Measurements from ENCODE around the gene CETP.
"Not testable (repeated sequence)": the region's sequence is repeated elsewhere in the genome, so short reads cannot be mapped to it uniquely, and the experiment has no call there.

CETP gene

DNA sequence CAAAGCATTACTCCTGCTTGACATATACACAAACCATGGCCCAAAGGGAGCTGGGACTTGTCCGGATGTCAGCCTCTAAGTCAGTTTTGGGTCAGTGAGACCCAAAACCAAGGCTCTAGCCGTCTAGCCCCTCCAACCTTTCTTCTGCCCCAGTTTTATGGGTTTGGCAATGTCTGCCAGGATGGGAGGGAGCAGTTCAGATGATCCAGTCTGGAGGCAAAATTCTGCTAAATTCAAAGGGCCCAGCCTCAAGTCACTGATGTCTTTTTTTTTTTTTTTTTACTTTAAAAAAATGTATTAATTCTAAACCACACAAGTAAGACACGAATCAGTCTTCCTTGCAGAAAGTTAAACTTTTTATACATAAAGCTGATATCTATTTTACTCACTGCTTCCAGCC lies 36.2 kb downstream of the CETP start:
- DNase-seq (ENCODE audit: low read depth in 2 of 2): no peak

DNA sequence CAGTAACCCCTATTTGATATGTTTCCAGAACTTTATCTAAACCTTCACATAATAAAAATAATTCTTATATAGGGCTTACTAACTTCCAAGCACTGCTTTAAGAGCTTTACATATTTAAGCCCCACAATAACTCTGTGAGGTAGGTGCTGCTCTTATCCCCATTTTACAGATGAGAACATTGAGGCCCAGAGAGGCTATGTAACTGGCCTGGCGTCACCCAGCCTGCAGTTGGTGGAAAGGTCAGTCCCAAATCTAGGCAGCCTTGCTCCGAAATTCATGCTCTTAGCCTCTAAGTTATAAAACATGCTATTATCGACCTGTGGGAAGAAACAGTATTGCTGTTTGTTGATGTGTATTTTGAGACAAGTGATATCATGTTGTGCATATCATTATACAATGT lies 36.6 kb downstream of the CETP start:
- no peak for DNase-seq (ENCODE audit: low read depth in 2 of 2)

DNA sequence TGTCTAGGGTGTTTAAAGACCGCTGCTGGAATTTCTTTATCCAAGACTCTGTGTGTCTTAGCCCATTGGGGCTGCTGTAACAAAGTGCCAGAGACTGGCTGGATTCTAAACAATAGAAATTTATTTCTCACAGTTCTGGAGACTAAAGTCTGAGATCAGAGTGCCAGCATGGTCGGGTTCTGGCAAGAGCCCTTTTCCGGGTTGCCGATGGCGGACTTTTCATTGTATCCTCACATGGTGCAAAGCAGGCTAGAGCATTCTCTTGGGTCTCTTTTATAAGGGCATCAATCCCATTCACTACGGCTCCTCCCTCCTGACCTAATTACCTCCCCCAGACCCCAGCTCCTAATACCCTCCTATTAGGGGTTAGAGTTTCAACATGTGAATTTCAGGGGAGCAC lies 37.1 kb downstream of the CETP start:
- no peak for DNase-seq (ENCODE audit: low read depth in 2 of 2)

DNA sequence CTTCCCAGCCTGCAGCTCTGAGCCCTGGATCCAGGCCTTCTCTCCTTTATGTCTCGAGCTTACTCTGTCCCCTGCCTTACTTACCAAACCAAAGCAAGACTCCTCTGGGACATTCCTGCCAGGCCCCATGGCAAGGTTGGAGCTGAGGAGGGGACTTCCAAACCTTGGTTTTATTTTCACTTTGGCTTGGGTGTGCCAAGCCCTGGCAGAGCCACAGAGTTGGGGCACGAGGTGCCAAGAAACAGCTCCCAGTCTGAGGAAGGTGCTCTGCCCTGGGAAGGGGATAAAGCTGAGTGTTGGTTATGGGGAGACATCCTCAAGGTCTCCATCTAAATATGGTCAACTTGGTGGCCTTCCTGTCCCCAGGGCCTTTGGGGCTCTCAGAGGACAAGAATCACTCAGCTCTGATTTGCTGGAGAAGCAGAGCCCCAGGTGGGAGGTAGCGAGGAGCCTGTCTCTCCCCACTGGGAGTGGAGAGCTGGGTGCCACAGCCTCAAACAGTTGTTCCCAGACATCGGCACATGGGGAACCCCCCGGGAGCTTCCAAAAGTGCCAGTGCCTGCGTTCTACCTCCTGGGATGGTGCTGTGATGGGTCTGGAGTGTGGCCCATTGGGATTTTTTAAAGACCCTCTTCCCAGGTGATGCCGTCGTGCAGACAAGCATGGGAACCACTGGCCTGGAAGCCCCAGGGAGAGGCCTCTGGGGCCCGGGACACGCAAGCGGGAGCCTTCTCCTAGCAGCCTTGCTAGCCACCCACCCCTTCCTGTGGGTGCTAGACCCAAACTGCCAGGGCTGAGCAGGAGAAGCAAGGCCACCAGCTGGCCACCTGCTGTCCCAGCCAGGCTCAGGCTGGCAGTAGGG lies 37.9 kb downstream of the CETP start:
- no peak for DNase-seq (ENCODE audit: low read depth in 2 of 2)

DNA sequence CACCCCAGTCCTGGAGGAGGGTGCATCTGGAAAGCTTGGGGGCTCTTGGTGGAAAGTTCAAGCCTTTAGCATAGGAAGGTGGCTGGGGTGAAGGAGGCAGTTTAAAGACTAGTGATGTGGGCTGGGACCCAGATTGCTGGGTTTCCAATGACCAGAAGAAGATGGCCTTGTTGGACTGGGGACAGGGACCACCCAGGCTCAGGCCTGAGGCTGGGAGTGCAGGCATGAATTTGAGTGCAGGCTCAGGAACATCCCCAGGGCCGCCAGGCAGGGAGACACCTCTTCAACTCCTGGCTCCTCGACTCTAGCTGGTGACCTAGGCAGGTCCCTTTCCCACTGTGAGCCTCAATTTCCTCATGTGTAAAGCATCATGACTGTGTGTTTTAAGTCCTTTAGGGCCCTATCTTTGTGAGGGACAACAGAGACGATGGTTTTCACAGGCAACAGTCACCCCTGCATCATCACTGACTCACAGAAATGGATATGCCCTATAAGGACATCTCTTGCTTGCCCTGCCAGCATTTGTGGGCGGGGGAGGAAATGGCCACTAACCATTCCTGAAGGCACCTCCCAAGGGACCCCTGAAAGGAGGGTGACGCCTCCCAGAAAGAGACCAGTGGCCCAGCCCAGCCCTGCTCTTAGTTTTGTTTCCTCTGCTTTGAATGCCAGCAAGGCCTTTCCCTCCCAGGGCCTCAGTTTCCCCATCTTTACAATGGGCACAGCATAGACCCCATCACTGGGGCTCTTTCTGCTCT lies 38.7 kb downstream of the CETP start:
- DNase-seq (ENCODE audit: low read depth in 2 of 2): no peak

DNA sequence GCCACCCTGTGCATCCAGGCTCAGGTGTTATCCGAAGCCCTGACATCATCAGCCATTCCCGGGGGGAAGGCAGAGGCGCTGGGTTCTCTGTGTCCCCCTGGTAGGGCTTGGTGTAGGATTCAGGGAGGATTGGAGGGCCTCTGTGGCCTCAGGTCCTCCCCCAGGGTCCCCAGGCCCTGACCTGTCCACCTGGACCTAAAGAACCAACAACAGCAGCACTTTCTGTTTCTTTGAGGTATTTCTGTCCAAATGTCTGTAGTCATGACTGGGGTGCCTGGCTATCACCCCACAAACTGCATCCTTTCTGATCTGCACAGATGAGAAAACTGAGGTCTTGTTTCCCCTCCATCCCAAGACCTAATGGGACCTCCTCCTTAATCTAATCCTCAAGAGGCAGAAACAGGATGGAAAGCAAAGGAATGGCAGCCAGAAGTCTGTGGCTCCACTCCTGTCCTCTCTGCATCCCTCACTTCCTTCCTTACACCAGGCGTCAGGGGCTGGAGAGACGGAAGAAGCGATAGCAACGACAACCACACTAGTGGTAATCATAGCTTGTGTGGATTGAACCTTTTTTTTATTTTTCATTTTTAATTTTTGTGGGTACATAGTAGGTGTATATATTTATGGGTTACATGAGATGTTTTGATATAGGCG lies 39.4 kb downstream of the CETP start:
- no peak for DNase-seq (ENCODE audit: low read depth in 2 of 2)

DNA sequence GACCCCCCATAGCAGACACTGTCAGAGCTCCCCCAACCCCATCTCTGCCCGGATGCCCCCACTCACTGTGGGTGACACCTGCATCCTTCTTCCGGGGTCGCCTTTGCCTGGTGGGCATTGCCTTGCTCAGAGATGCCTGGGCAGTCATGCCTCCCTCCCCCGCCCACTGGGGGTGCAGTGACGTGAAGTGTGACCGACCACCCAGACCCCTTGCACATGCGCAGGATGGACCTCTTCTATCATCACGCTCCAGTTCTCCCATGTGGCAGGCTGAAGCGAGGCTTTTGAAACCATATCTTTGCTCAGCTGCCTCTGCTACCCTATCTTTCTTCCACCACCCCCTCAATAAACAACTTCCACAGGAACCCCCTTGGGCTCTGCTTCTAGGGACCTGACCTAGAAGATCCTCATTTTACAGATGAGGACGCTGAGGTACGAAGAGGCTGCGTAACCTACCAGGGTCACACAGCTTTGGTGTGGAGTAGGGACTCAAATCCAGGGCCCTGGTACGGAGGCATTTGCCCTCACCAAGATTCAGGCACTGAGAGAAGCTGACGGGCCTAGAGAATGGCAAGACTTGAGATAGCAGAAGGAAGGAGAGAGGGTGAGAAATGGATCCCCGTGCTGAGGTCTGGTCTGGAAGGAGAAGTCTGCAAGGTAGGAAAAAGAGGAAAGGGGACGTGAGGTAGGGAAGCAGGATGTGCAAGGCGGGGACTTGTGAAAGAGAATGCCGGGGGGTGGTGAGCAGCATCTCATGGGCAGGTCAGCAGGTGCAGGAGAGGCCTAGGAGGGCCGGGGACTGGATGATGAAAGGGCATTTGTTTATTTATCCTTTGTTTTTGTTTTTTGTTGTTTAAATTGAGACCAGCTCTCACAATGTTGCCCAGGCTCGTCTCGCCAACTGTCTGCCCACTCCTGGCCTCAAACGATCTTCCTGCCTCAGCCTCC lies 42.0 kb downstream of the CETP start:
- DNase-seq (ENCODE audit: low read depth in 2 of 2): no peak

DNA sequence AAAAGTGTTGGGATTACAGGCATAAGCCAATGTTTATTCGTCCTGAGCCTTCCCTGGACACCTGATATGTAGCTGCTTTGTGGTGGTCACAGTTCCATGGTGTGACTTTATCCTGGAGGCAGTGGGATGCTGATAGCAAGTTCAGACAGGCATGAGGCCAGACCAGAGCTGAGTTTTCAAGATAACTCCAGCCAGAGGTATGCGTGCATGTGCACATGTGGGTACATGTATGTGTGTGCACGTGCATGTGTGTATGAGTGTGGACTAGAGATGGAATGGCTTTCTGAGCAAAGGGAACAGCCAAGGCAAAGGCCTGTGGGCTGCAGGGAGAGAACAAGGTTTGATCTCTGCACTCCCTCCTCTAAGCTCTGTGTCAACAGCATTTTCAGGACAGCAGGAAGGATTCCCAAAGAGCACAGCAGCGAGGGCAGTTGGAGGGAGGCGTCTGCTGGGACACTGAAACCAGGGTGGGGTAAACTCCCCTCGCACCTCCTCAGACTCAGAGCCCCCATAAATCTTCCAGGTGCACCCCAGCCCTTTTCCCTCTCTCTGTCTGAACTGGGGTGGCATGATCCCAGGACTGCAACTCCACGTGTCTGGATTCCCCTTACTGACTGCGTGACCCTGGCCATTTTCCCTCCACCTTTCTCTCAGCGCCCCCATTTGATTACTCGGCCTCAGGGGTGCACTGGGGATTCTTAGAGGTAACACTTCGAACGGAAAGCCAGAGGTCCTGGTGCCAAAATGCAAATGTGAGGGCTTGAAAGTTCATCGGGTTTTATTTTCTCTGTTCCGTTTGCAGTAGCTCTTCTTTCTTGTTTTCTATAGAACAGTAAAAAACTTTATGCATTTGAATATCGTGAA lies 42.9 kb downstream of the CETP start:
- DNase-seq (ENCODE audit: low read depth in 2 of 2): no peak

DNA sequence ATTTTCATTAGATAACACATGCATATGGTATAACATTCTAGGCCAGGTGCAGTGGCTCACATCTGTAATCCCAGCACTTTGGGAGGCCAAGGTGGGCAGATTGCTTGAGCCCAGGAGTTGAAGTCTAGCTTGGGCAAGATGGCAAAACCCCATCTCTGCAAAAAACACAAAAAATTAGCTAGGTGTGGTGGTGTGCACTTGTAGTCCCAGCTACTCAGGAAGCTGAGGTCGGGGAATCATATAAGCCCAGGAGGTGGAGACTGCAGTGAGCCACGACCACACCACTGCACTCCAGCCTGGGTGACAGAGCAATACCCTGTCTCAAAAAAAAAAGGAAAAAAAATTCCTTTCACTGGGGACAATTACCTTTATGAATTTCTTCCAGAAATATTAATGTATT lies 43.8 kb downstream of the CETP start:
- not testable (repeated sequence) for DNase-seq (ENCODE audit: low read depth in 2 of 2)

DNA sequence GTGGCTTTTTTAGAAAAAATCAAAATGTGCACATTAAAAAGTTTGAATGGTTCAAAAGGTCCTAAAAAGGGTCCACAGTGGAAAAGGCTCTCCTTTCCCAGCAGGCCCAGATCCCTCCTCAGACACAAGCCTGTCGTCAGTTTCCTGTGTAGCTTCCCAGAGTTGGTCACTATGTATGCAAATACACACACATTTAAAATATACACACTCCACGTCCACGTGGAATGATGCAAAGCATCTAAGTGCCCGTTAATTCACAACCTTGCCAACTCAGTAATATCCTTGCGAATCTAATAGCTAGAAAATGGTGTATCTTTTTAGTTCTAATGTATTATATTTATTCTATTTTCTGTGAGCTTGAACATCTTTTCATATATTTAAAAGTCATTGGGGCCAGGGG lies 45.3 kb downstream of the CETP start:
- DNase-seq (ENCODE audit: low read depth in 2 of 2): no peak

DNA sequence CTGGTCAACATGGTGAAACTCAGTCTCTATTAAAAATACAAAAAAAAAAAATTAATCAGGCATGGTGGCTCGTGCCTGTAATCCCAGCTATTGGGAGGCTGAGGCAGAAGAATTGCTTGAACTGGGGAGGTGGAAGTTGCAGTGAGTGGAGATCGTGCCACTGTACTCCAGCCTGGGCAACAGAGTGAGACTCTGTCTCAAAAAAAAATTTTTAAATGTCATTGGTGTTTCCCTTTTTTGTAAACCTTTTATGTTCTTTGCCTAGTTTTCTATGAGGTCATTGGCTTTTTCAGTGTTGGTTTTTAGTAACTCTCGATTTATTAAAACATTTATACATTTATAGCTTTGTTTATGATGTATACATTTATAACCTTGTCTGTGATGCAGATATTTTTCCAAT lies 45.8 kb downstream of the CETP start:
- DNase-seq (ENCODE audit: low read depth in 2 of 2): no peak

DNA sequence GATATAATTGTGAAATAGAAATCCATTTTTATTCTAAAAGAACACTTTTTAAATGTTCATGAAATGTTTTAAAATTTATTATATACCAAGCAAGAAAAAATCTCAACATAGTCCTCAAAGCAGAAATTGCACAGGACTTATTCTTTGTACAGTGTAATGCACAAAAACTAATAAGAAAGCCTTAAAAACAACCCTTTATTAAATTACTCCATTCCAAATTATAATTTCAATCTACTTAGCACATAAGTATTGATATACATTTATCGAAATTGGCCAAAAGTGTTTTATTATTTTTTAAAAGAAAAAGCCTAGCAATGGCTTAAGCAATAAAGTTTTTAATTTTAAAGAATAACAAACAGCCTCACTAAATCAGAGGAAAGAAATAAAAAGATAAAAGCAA lies 46.7 kb downstream of the CETP start:
- no peak for DNase-seq (ENCODE audit: low read depth in 2 of 2)

DNA sequence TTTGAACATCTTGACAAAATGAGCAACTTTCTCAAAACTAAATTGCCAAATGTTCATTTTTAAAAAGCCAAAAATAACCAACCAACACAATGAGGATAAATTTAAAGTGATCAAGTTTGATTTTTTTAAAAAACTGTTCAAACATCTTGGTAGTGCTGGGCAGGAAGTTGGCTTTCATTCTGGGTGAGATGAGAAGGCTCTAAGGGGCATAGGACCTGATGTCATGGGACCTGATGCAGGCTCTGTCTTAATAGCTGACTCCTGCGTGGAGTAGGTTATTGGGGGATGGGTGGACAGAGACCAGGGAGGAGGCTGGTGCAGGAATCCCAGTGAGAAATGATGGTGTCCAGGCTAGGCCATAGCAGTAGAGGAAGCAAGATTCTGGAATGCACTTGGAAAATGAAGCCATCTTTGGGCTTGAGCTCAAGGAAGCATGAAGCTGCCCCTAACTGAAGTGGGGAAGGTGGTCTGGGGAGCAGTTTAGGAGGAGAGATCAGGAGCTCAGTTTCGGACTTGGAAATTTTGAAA lies 48.0 kb downstream of the CETP start:
- no peak for DNase-seq (ENCODE audit: low read depth in 2 of 2)

DNA sequence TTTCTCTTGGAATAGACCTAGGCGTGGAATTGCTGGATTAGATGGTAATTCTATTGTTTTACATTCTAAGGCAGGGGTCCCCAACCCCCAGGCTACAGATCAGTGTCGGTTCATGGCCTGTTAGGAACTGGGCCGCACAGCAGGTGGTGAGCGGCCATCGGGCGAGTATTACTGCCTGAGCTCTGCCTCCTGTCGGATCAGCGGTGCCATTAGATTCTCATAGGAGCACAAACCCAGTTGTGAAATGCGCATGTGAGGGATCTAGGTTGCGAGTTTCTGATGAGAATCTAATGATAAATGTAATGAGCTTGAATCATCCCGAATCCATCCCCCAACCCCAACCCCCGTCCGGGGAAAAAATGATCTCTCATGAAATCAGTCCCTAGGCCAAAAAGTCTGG lies 50.6 kb downstream of the CETP start:
- no peak for DNase-seq (ENCODE audit: low read depth in 2 of 2)

DNA sequence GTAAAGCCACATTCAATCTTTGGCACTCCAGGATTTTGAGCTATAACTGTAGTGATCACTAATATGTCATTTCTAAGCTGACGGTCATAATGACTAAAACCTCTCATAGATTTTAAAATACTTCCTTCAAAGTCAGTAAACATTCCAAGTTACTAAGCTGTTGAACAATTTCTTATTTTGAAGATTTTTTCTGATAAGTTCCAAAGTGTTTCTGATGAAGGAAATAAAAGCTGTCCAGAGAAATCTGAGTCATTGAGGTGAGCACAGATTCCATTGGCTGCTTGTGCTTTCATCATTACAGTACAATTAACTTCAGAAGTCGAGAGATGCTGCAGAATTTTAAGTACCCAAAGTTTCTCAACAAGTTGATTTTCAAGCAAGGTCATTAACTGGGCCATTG lies 51.5 kb downstream of the CETP start:
- DNase-seq (ENCODE audit: low read depth in 2 of 2): no peak

DNA sequence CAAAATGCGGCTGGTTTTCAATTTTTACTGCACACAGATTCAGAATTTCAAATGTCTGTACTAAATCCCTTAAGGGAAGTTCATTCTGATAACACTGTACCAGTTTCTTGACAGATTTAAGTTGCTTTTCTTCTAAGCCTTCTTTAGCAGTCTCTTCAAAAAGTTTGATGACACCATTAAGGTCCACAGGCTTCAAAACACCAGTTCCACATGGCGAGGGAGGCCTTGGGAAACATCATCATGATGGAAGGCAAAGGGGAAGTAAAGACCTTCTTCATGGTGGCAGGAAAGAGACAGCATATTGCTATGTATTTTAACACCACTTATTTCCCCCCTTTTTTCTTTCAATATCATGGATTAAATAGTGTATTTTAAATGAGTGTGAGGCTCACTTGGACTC lies 52.2 kb downstream of the CETP start:
- no peak for DNase-seq (ENCODE audit: low read depth in 2 of 2)

DNA sequence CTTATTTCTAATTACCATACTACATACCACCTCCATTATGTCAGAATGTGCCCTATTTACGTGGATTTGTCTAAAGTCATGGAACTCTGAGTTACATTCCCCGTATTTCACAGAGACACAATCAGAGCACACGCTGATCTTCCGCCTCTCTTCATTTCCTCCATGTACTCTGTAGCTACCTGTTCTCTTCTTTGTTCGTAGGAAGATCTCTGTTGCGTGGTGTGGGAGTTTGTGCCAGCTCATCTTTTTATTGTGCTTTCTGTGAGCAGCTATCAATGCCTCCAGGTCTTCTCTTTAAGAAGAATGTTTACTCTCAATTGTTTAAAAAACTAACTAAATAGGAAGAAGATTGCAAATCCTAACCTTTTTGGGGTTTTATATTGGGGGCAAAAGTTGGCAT lies 54.6 kb downstream of the CETP start:
- no peak for DNase-seq (ENCODE audit: low read depth in 2 of 2)

DNA sequence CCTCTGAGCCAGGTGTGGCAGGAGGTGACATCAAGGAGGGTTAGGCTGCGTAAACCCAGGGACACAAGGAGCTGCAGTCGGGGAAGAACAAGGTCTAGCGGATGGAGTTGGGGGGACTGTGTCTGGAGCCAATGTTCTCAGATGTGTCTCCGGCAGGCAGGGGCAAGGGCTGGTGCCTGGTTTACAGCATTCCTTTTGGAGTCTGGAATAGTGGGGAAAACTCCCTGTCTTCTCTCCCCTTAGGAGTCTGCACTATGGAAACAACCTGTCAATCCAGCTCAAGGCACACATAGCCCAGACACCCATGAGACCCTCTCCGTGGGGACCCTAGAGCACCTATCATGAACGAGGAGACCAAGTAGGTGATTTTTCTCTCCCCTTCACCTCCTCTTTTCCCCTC lies 55.1 kb downstream of the CETP start:
- no peak for DNase-seq (ENCODE audit: low read depth in 2 of 2)

DNA sequence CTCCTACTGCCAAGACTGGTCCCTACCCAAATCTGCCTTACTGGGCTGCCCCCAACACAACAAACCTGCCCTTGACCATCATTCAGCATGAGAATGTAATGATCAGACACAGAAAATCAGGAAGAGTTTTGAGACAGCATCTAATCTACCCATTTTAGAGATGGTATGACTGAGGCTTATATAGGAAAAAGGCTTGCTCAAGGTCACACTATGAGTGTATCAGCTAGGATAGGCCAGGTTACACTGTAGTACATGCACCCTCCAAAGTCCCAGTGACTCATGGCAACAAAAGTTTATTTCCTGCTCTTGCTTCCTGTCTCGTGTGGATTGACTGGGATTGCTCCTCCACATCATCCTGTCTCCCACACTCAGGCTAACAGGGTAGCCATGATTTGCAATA lies 55.5 kb downstream of the CETP start:
- no peak for DNase-seq (ENCODE audit: low read depth in 2 of 2)

DNA sequence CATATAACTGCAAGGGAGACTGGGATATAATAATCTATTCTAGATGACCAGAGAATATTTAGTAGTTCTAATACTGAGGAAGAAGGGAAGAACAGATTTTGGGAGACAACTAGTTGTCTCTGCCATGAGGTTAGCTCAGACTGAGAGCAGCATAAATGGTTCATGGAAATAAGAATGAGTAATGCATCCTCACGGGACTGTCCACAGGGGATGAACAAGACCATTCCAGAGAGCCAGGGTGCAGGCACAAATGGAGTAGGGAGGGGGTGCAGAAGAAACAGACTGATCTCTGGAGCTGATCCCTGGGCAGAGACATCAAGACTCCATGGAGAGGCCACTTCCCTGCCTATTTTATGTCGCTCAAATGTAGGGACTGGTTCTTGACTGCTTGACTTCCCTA lies 58.0 kb downstream of the CETP start:
- no peak for DNase-seq (ENCODE audit: low read depth in 2 of 2)
